Sigmoid colon (tissue), 7 donors: ENCODE measurements around the gene ATXN1. TPM values are rescaled to one million over a fixed set of nuclear protein-coding genes. Genes with fewer than 3 reads are reported as not detected.
A peak's percentile ranks its signal among the peaks of the same experiment; 100 is the strongest.

ENCODE experiments used
- DNase-seq: peaks from one replicate; pipeline ENCODE4 v3.0.0-alpha.2; 2019
- H3K27ac ChIP-seq, 4 donors: fragments of 200-600 bp; sonication (generic); one replicate each; pipeline ENCODE4 v1.5.1; 2016 to 2019; ENCODE audit warnings: mild to moderate bottlenecking in 1 of 4
- H3K27me3 ChIP-seq, 3 donors: fragments of 200-600 bp; sonication (generic); one replicate each; pipeline ENCODE4 v1.5.1; 2019; ENCODE audit warnings: mild to moderate bottlenecking in 1 of 3
- H3K36me3 ChIP-seq, 4 donors: fragments of 200-600 bp; sonication (generic); one replicate each; pipeline ENCODE4 v1.5.1; 2016 to 2019
- H3K4me1 ChIP-seq, 4 donors: fragments of 200-600 bp; sonication (generic); one replicate each; pipeline ENCODE4 v1.5.1; 2017 to 2019
- H3K4me3 ChIP-seq, 4 donors: fragments of 200-600 bp; sonication (generic); one replicate each; pipeline ENCODE4 v1.5.1; 2017 to 2019; ENCODE audit warnings: mild to moderate bottlenecking in 2 of 4, moderate library complexity in 1 of 4
- H3K9me3 ChIP-seq, 4 donors: fragments of 200-600 bp in 3 of 4; sonication (generic) in 3 of 4; one replicate each; pipeline versions ENCODE4 v1.5.1 to v1.6.1; 2013 to 2019
- CTCF ChIP-seq, 4 experiments: fragments of 450-650 bp in 3 of 4; fragments of 200-600 bp in 1 of 4; IDR thresholded peaks; one replicate each; pipeline ENCODE4 v1.5.1; 2016 to 2019; ENCODE audit warnings: antibody characterized with exemption in 4 of 4, mild to moderate bottlenecking in 3 of 4, moderate library complexity in 2 of 4
- EP300 ChIP-seq, 4 donors: sonication (generic); formaldehyde crosslinking; IDR thresholded peaks; one replicate each; pipeline ENCODE4 v1.6.1; 2017; ENCODE audit warnings: antibody characterized with exemption in 4 of 4
- POLR2A ChIP-seq, 2 donors: fragments of 450-650 bp; IDR thresholded peaks; one replicate each; pipeline ENCODE4 v1.6.1; 2016; ENCODE audit warnings: antibody characterized with exemption in 2 of 2, mild to moderate bottlenecking in 2 of 2, moderate library complexity in 2 of 2
- POLR2AphosphoS5 ChIP-seq, 4 donors: sonication (generic); formaldehyde crosslinking; IDR thresholded peaks; one replicate each; pipeline ENCODE4 v1.6.1; 2017; ENCODE audit warnings: antibody characterized with exemption in 4 of 4
- WGBS, 2 donors: extraction: QIAGEN DNeasy Blood & Tissue Kit; methylation state at CpG; one replicate each; pipeline ENCODE4 v1.1.7; 2013; 5-methylcytosine and 5-hydroxymethylcytosine counted together
- intact Hi-C: fragments of 100-400 bp; cut with DNase I; formaldehyde crosslinking; loops from one replicate; pipeline ENCODE4 v1.15.1; 2023
- polyA plus RNA-seq, 3 donors: library from polyadenylated mRNA; stranded (reverse); fragments of 200-250 nt; gene quantifications; one replicate each; pipeline ENCODE4 v1.2.3, GENCODE V29; 2013
- total RNA-seq, 4 donors: library from RNA; depleted of rRNA; stranded (reverse); fragments of >200 nt; gene quantifications; one replicate each; pipeline ENCODE4 v1.1.0, GENCODE V29; 2016
- donor health status: healthy with polysubstance abuse.
- donor health status: Bipolar disorder and iron deficiency.
- donor health status: healthy.

Gene ATXN1
- total RNA-seq (10 to 100 TPM; 37.7 to 95.3 (median 59.9) TPM), polyA plus RNA-seq (1 to 10 TPM; 4.8 to 8.6 (median 7.2) TPM)

- WGBS, 2 donors: 1% methylated on average over 81 to 82 of the region's 82 CpGs
- H3K36me3 ChIP-seq: no peaks in the 10 kb centered on the region
- intact Hi-C loops: loop anchor here (5.0 to 10.0 kb wide), 3 partner anchors 356 to 947 kb away; partner anchors contain the start of gene NUP153
- DNase-seq: peak; percentile 85
- peaks cover 0 to 58% (median 45%) of the 10 kb centered on the region in 4 donors for H3K4me1 ChIP-seq
- peak within 1 kb of the TSS; percentile 97 to 99 (median 98) for H3K27ac ChIP-seq
- TF ChIP-seq POLR2AphosphoS5 (IDR thresholded peaks at IDR 0.05): peak; percentile 81 to 91 (median 90)
- TF ChIP-seq EP300 (IDR thresholded peaks at IDR 0.05): no peak
- peak; percentile 75 for TF ChIP-seq POLR2A (IDR thresholded peaks at IDR 0.05)
- TF ChIP-seq CTCF (IDR thresholded peaks at IDR 0.05): no peak
- H3K27me3 ChIP-seq: no peaks in the 10 kb centered on the region
- peak within 1 kb of the TSS; percentile 80 to 96 (median 84) for H3K4me3 ChIP-seq
- H3K9me3 ChIP-seq: no peaks in the 10 kb centered on the region
Measured at GRCh38 chr6:16760516-16761470, at the start of gene ATXN1. Gene ATXN1, minus strand, starts transcription at chr6:16761460.

- intact Hi-C loops: no loop called here
- Histone ChIP-seq H3K36me3 (no peaks in the 10 kb centered on the region), H3K27me3 (no peaks in the 10 kb centered on the region), H3K4me1 (peaks cover 0 to 9% (median 5%) of the 10 kb centered on the region in 4 donors), H3K27ac (no peak overlapping the region), H3K4me3 (no peak overlapping the region), H3K9me3 (peaks cover 0 to 6% (median 0%) of the 10 kb centered on the region in 4 donors)
- TF ChIP-seq POLR2AphosphoS5 (IDR thresholded peaks at IDR 0.05) (no peak), POLR2A (IDR thresholded peaks at IDR 0.05) (no peak), EP300 (IDR thresholded peaks at IDR 0.05) (no peak)
- WGBS, 2 donors: 85 to 91% methylated on average over 1 of the region's 1 CpG
- no peak for DNase-seq
Measured at GRCh38 chr6:16810411-16810810, 49.2 kb upstream of the ATXN1 start.

GRCh38 chr6:16809753-16810358 lies 48.6 kb upstream of the ATXN1 start:
- intact Hi-C loops: loop anchor here (10.0 kb wide), 2 partner anchors 155 to 275 kb away; no protein-coding TSS in a partner anchor
- Histone ChIP-seq H3K4me1 (peaks cover 0 to 14% (median 9%) of the 10 kb centered on the region in 4 donors), H3K36me3 (no peaks in the 10 kb centered on the region), H3K4me3 (no peak overlapping the region), H3K27me3 (no peaks in the 10 kb centered on the region), H3K27ac (no peak overlapping the region), H3K9me3 (peaks cover 0 to 6% (median 0%) of the 10 kb centered on the region in 4 donors)
- 81 to 85% methylated on average over 2 of the region's 2 CpGs for WGBS, 2 donors
- DNase-seq: no peak
- TF ChIP-seq POLR2AphosphoS5 (IDR thresholded peaks at IDR 0.05) (no peak), POLR2A (IDR thresholded peaks at IDR 0.05) (no peak), EP300 (IDR thresholded peaks at IDR 0.05) (no peak), CTCF (IDR thresholded peaks at IDR 0.05) (no peak)

- TF ChIP-seq EP300 (IDR thresholded peaks at IDR 0.05): no peak
- no peak for TF ChIP-seq POLR2AphosphoS5 (IDR thresholded peaks at IDR 0.05)
- no peak for TF ChIP-seq POLR2A (IDR thresholded peaks at IDR 0.05)
- no peak for TF ChIP-seq CTCF (IDR thresholded peaks at IDR 0.05)
- intact Hi-C loops: loop anchor here (10.0 kb wide), 2 partner anchors 157 to 277 kb away; no protein-coding TSS in a partner anchor
- Histone ChIP-seq H3K4me3 (no peak overlapping the region), H3K36me3 (no peaks in the 10 kb centered on the region), H3K4me1 (peaks cover 0 to 33% (median 22%) of the 10 kb centered on the region in 4 donors), H3K27ac (no peak overlapping the region), H3K27me3 (no peaks in the 10 kb centered on the region), H3K9me3 (no peaks in the 10 kb centered on the region)
- no peak for DNase-seq
- 92 to 94% methylated on average over 6 of the region's 6 CpGs for WGBS, 2 donors
Measured at GRCh38 chr6:16807956-16808355, 46.7 kb upstream of the ATXN1 start.
